Measurements from ENCODE around the gene TMEM255B.

The TMEM255B gene

GRCh38 chr13:113837560-113838355 lies 78.7 kb downstream of the TMEM255B start:
- peak overlapping the region in 1 of 5 donors; percentile 8 for H3K9ac ChIP-seq (ENCODE audit: low read length in 5 of 5)
- H3K4me1 ChIP-seq (ENCODE audit: control insufficient read depth in 5 of 5, insufficient read depth in 5 of 5, low read length in 5 of 5), result peaks cover 6 to 46% (median 41%) of the 10 kb centered on the region in 5 donors
- peaks cover 0 to 44% (median 22%) of the 10 kb centered on the region in 5 donors for H3K36me3 ChIP-seq (ENCODE audit: control insufficient read depth in 5 of 5, insufficient read depth in 5 of 5, low read length in 5 of 5)
- H3K27ac ChIP-seq (ENCODE audit: low read depth, low read length), result peak overlapping the region; percentile 44
- peak overlapping the region; percentile 17 to 50 (median 33) for H3K4me3 ChIP-seq (ENCODE audit: low read depth in 1 of 5, low read length in 5 of 5)
- no peaks in the 10 kb centered on the region for H3K9me3 ChIP-seq (ENCODE audit: control insufficient read depth in 5 of 5, low read length in 5 of 5)
- peaks cover 0 to 10% (median 4%) of the 10 kb centered on the region in 5 donors for H3K27me3 ChIP-seq (ENCODE audit: control insufficient read depth in 5 of 5, insufficient read depth in 4 of 5, low read length in 5 of 5)

GRCh38 chr13:113838711-113839201 lies 79.7 kb downstream of the TMEM255B start:
- Histone ChIP-seq H3K9me3 (ENCODE audit: control insufficient read depth in 5 of 5, low read length in 5 of 5) (no peaks in the 10 kb centered on the region), H3K4me3 (ENCODE audit: low read depth in 1 of 5, low read length in 5 of 5) (peak overlapping the region in 2 of 5 donors; percentile 24 to 35), H3K27me3 (ENCODE audit: control insufficient read depth in 5 of 5, insufficient read depth in 4 of 5, low read length in 5 of 5) (peaks cover 0 to 10% (median 4%) of the 10 kb centered on the region in 5 donors), H3K36me3 (ENCODE audit: control insufficient read depth in 5 of 5, insufficient read depth in 5 of 5, low read length in 5 of 5) (peaks cover 0 to 44% (median 14%) of the 10 kb centered on the region in 5 donors), H3K27ac (ENCODE audit: low read depth, low read length) (no peak overlapping the region), H3K4me1 (ENCODE audit: control insufficient read depth in 5 of 5, insufficient read depth in 5 of 5, low read length in 5 of 5) (peaks cover 6 to 49% (median 41%) of the 10 kb centered on the region in 5 donors), H3K9ac (ENCODE audit: low read length in 5 of 5) (no peak overlapping the region)

- no peaks in the 10 kb centered on the region for H3K9me3 ChIP-seq (ENCODE audit: control insufficient read depth in 5 of 5, low read length in 5 of 5)
- H3K36me3 ChIP-seq (ENCODE audit: control insufficient read depth in 5 of 5, insufficient read depth in 5 of 5, low read length in 5 of 5), result peaks cover 0 to 43% (median 9%) of the 10 kb centered on the region in 5 donors
- H3K27ac ChIP-seq (ENCODE audit: low read depth, low read length), result no peak overlapping the region
- H3K4me3 ChIP-seq (ENCODE audit: low read depth in 1 of 5, low read length in 5 of 5), result no peak overlapping the region
- H3K27me3 ChIP-seq (ENCODE audit: control insufficient read depth in 5 of 5, insufficient read depth in 4 of 5, low read length in 5 of 5), result peaks cover 0 to 10% (median 4%) of the 10 kb centered on the region in 5 donors
- H3K4me1 ChIP-seq (ENCODE audit: control insufficient read depth in 5 of 5, insufficient read depth in 5 of 5, low read length in 5 of 5), result peaks cover 6 to 54% (median 41%) of the 10 kb centered on the region in 5 donors
- H3K9ac ChIP-seq (ENCODE audit: low read length in 5 of 5), result no peak overlapping the region
Observed at GRCh38 chr13:113839536-113840204, 80.6 kb downstream of the TMEM255B start.

DNA sequence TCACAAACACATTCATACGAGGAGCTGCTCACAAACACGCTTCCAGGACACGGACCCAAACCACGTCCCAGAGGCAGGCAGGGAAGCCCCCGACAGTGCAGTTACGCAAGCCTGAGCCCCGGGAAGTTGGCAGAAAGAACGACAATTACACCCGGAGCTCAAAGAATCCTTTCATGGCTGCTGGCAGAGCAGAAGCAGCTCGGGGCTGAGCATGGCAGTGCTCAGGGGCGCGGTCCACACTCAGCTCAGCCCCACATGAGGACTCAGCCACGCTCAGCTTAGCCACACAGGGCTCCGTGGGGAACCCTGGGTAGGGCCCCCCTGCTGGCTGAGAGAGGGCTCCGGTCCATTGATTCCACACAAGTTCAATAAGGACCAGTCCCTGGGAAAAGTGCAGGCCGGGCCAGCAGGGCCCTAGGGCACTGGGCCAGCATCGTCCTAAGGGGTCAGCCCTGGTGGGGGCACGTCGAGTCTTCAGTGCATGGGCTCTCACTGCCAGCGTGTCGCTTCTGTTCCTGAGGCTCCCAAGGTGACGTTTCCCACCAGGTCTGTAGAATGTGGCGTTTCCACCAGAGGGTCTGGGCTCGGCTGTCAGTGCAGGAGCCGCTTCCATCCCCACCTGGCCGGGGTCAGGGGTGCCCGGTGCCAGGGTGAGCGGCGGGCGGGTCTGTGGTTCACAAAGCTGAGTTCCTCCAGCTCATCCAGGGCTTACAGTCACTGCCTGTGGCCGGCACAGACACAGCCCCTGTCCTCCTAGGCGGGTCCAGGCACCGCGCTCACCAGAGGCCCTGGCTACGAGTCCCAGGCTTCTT lies 81.7 kb downstream of the TMEM255B start:
- Histone ChIP-seq H3K9me3 (ENCODE audit: control insufficient read depth in 5 of 5, low read length in 5 of 5) (no peaks in the 10 kb centered on the region), H3K36me3 (ENCODE audit: control insufficient read depth in 5 of 5, insufficient read depth in 5 of 5, low read length in 5 of 5) (peaks cover 0 to 42% (median 5%) of the 10 kb centered on the region in 5 donors), H3K4me3 (ENCODE audit: low read depth in 1 of 5, low read length in 5 of 5) (no peak overlapping the region), H3K27me3 (ENCODE audit: control insufficient read depth in 5 of 5, insufficient read depth in 4 of 5, low read length in 5 of 5) (peaks cover 0 to 10% (median 4%) of the 10 kb centered on the region in 5 donors), H3K27ac (ENCODE audit: low read depth, low read length) (no peak overlapping the region), H3K9ac (ENCODE audit: low read length in 5 of 5) (no peak overlapping the region), H3K4me1 (ENCODE audit: control insufficient read depth in 5 of 5, insufficient read depth in 5 of 5, low read length in 5 of 5) (peaks cover 6 to 59% (median 41%) of the 10 kb centered on the region in 5 donors)

DNA sequence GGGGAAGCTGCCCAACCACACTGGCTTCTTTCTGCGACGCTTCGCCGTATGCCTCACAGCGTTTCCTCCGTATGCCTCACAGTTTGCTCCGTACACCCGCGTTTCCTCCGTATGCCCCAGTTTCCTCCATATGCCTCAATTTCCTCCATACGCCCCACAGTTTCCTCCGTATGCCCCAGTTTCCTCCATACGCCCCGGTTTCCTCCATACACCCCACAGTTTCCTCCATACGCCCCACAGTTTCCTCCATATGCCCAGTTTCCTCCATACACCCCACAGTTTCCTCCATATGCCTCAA lies 82.3 kb downstream of the TMEM255B start:
- peaks cover 6 to 59% (median 41%) of the 10 kb centered on the region in 5 donors for H3K4me1 ChIP-seq (ENCODE audit: control insufficient read depth in 5 of 5, insufficient read depth in 5 of 5, low read length in 5 of 5)
- H3K27ac ChIP-seq (ENCODE audit: low read depth, low read length), result no peak overlapping the region
- H3K9ac ChIP-seq (ENCODE audit: low read length in 5 of 5), result no peak overlapping the region
- no peaks in the 10 kb centered on the region for H3K9me3 ChIP-seq (ENCODE audit: control insufficient read depth in 5 of 5, low read length in 5 of 5)
- H3K4me3 ChIP-seq (ENCODE audit: low read depth in 1 of 5, low read length in 5 of 5), result no peak overlapping the region
- H3K36me3 ChIP-seq (ENCODE audit: control insufficient read depth in 5 of 5, insufficient read depth in 5 of 5, low read length in 5 of 5), result peaks cover 0 to 47% (median 9%) of the 10 kb centered on the region in 5 donors
- peaks cover 0 to 10% (median 4%) of the 10 kb centered on the region in 5 donors for H3K27me3 ChIP-seq (ENCODE audit: control insufficient read depth in 5 of 5, insufficient read depth in 4 of 5, low read length in 5 of 5)

- Histone ChIP-seq H3K36me3 (ENCODE audit: control insufficient read depth in 5 of 5, insufficient read depth in 5 of 5, low read length in 5 of 5) (peaks cover 0 to 56% (median 17%) of the 10 kb centered on the region in 5 donors), H3K27me3 (ENCODE audit: control insufficient read depth in 5 of 5, insufficient read depth in 4 of 5, low read length in 5 of 5) (peaks cover 0 to 10% (median 4%) of the 10 kb centered on the region in 5 donors), H3K9me3 (ENCODE audit: control insufficient read depth in 5 of 5, low read length in 5 of 5) (no peaks in the 10 kb centered on the region), H3K9ac (ENCODE audit: low read length in 5 of 5) (no peak overlapping the region), H3K4me1 (ENCODE audit: control insufficient read depth in 5 of 5, insufficient read depth in 5 of 5, low read length in 5 of 5) (peaks cover 3 to 51% (median 34%) of the 10 kb centered on the region in 5 donors), H3K4me3 (ENCODE audit: low read depth in 1 of 5, low read length in 5 of 5) (no peak overlapping the region), H3K27ac (ENCODE audit: low read depth, low read length) (no peak overlapping the region)
Observed at GRCh38 chr13:113842336-113843062, 83.5 kb downstream of the TMEM255B start.

- Histone ChIP-seq H3K9me3 (ENCODE audit: control insufficient read depth in 5 of 5, low read length in 5 of 5) (no peaks in the 10 kb centered on the region), H3K36me3 (ENCODE audit: control insufficient read depth in 5 of 5, insufficient read depth in 5 of 5, low read length in 5 of 5) (peaks cover 0 to 51% (median 17%) of the 10 kb centered on the region in 5 donors), H3K9ac (ENCODE audit: low read length in 5 of 5) (no peak overlapping the region), H3K4me1 (ENCODE audit: control insufficient read depth in 5 of 5, insufficient read depth in 5 of 5, low read length in 5 of 5) (peaks cover 0 to 49% (median 27%) of the 10 kb centered on the region in 5 donors), H3K4me3 (ENCODE audit: low read depth in 1 of 5, low read length in 5 of 5) (no peak overlapping the region), H3K27me3 (ENCODE audit: control insufficient read depth in 5 of 5, insufficient read depth in 4 of 5, low read length in 5 of 5) (peaks cover 0 to 10% (median 4%) of the 10 kb centered on the region in 5 donors), H3K27ac (ENCODE audit: low read depth, low read length) (no peak overlapping the region)
Observed at GRCh38 chr13:113843063-113843654, 84.1 kb downstream of the TMEM255B start.

- H3K4me1 ChIP-seq (ENCODE audit: control insufficient read depth in 5 of 5, insufficient read depth in 5 of 5, low read length in 5 of 5), result peaks cover 0 to 46% (median 19%) of the 10 kb centered on the region in 5 donors
- H3K36me3 ChIP-seq (ENCODE audit: control insufficient read depth in 5 of 5, insufficient read depth in 5 of 5, low read length in 5 of 5), result peaks cover 0 to 49% (median 17%) of the 10 kb centered on the region in 5 donors
- no peak overlapping the region for H3K27ac ChIP-seq (ENCODE audit: low read depth, low read length)
Observed at GRCh38 chr13:113843864-113844556, 85.0 kb downstream of the TMEM255B start.

More at GRCh38 chr13:113843864-113844556, 85.0 kb downstream of the TMEM255B start:
- H3K9ac ChIP-seq (ENCODE audit: low read length in 5 of 5), result no peak overlapping the region
- H3K27me3 ChIP-seq (ENCODE audit: control insufficient read depth in 5 of 5, insufficient read depth in 4 of 5, low read length in 5 of 5), result peaks cover 0 to 6% (median 2%) of the 10 kb centered on the region in 5 donors
- no peaks in the 10 kb centered on the region for H3K9me3 ChIP-seq (ENCODE audit: control insufficient read depth in 5 of 5, low read length in 5 of 5)
- H3K4me3 ChIP-seq (ENCODE audit: low read depth in 1 of 5, low read length in 5 of 5), result no peak overlapping the region

Data from subcutaneous abdominal adipose tissue (tissue), 5 donors.